IMR-90 (cell line): ENCODE results near the gene GRM4. TPM values are rescaled to one million over a fixed set of nuclear protein-coding genes. Genes with fewer than 3 reads are reported as not detected.

Experiments used
- ATAC-seq: fragments of 200-7000 bp; cut with Tn5 transposase; 2 replicates; pipeline ENCODE4 v1.9.1; 2020; ENCODE audit warnings: low read depth, mild to moderate bottlenecking, moderate library complexity
- BruUV-seq: library from RNA; stranded (reverse); fragments of 400-500 nt; replicated peaks from 2 replicates; lab custom pipeline; 2021; lab: Mats Ljungman, UMichigan
- CTCF ChIA-PET: fragments of 300-600 bp; formaldehyde crosslinking; extraction: SDS; loops from one replicate; lab custom pipeline; 2021; ENCODE audit warnings: antibody characterized with exemption; lab: Yijun Ruan, JAX
- POLR2A ChIA-PET: fragments of 300-600 bp; sonication (Branson Sonifier 250); formaldehyde crosslinking; loops from one replicate; lab custom pipeline; 2022; ENCODE audit warnings: antibody characterized with exemption; ENCODE audit not compliant: unreplicated experiment; lab: Charles Lee
- DNase-seq: peaks from one replicate; pipeline ENCODE4 v3.0.0; 2013
- H2AFZ ChIP-seq: replicated peaks from 2 replicates; pipeline ENCODE3; 2013; ENCODE audit warnings: low read length, mild to moderate bottlenecking; ENCODE audit not compliant: poor library complexity
- H2AK5ac ChIP-seq: 2 replicates; pipeline ENCODE4 v1.6.1; 2013; ENCODE audit warnings: low read depth, low read length, inconsistent platforms
- H2AK9ac ChIP-seq: replicated peaks from 2 replicates; pipeline ENCODE3; 2013; ENCODE audit warnings: mild to moderate bottlenecking, low read depth, low read length, moderate library complexity; ENCODE audit not compliant: poor library complexity
- H2BK120ac ChIP-seq: 2 replicates; pipeline ENCODE4 v1.6.1; 2013; ENCODE audit warnings: low read depth, low read length, inconsistent platforms
- H2BK15ac ChIP-seq: 3 replicates; pipeline ENCODE4 v1.6.1; 2013; ENCODE audit warnings: low read depth, low read length, inconsistent platforms
- H2BK20ac ChIP-seq: 2 replicates; pipeline ENCODE4 v1.6.1; 2013; ENCODE audit warnings: low read depth, mild to moderate bottlenecking, inconsistent platforms, low read length, moderate library complexity
- H2BK5ac ChIP-seq: 2 replicates; pipeline ENCODE4 v1.6.1; 2013; ENCODE audit warnings: mild to moderate bottlenecking, low read depth, low read length, inconsistent platforms; ENCODE audit not compliant: poor library complexity, severe bottlenecking
- H3K14ac ChIP-seq: replicated peaks from 2 replicates; pipeline ENCODE4 v1.6.1; 2013; ENCODE audit warnings: low read depth, low read length, inconsistent platforms
- H3K18ac ChIP-seq: 2 replicates; pipeline ENCODE4 v1.6.1; 2013; ENCODE audit warnings: low read depth, low read length, control low read depth
- H3K23ac ChIP-seq: 2 replicates; pipeline ENCODE4 v1.6.1; 2013; ENCODE audit warnings: low read depth, low read length, inconsistent platforms
- H3K27ac ChIP-seq: 2 replicates; pipeline ENCODE4 v1.5.1; 2013; ENCODE audit warnings: mild to moderate bottlenecking, control low read depth, low read length; ENCODE audit not compliant: insufficient read depth
- H3K27me3 ChIP-seq: 2 replicates; pipeline ENCODE4 v1.6.1; 2013; ENCODE audit warnings: low read length; ENCODE audit not compliant: control insufficient read depth, insufficient read depth
- H3K36me3 ChIP-seq: 2 replicates; pipeline ENCODE4 v1.6.1; 2013; ENCODE audit warnings: low read length, mixed read lengths; ENCODE audit not compliant: control insufficient read depth, insufficient read depth
- H3K4ac ChIP-seq: 2 replicates; pipeline ENCODE4 v1.6.1; 2013; ENCODE audit warnings: low read depth, low read length, inconsistent platforms
- H3K4me1 ChIP-seq: 2 replicates; pipeline ENCODE4 v1.6.1; 2013; ENCODE audit warnings: low read length, mixed read lengths; ENCODE audit not compliant: control insufficient read depth, insufficient read depth
- H3K4me2 ChIP-seq: 2 replicates; pipeline ENCODE4 v1.6.1; 2013; ENCODE audit warnings: low read depth, mild to moderate bottlenecking, control low read depth, low read length, moderate library complexity
- H3K4me3 ChIP-seq: 2 replicates; pipeline ENCODE4 v1.5.1; 2013; ENCODE audit warnings: low read depth, mild to moderate bottlenecking, control low read depth, low read length, moderate library complexity; ENCODE audit not compliant: insufficient read depth
- H3K56ac ChIP-seq: 2 replicates; pipeline ENCODE4 v1.6.1; 2013; ENCODE audit warnings: low read length, inconsistent platforms; ENCODE audit not compliant: insufficient read depth; ENCODE audit errors: extremely low read depth
- H3K79me1 ChIP-seq, 2 experiments: 2 replicates each; pipeline ENCODE4 v1.6.1; 2013; ENCODE audit warnings: low read length in 2 of 2, inconsistent platforms in 1 of 2, low read depth in 1 of 2
- H3K9ac ChIP-seq: 2 replicates; pipeline ENCODE4 v1.6.1; 2013; ENCODE audit warnings: low read depth, low read length, control low read depth
- H3K9me1 ChIP-seq: 2 replicates; pipeline ENCODE4 v1.6.1; 2013; ENCODE audit warnings: low read length, inconsistent platforms; ENCODE audit not compliant: insufficient read depth
- H3K9me3 ChIP-seq: 2 replicates; pipeline ENCODE4 v1.6.1; 2013; ENCODE audit warnings: low read length; ENCODE audit not compliant: control insufficient read depth, insufficient read depth
- H4K20me1 ChIP-seq: 2 replicates; pipeline ENCODE4 v1.6.1; 2013; ENCODE audit warnings: low read length, inconsistent platforms; ENCODE audit not compliant: insufficient read depth
- H4K5ac ChIP-seq: 2 replicates; pipeline ENCODE4 v1.6.1; 2013; ENCODE audit warnings: mild to moderate bottlenecking, low read depth, low read length, control low read depth
- H4K8ac ChIP-seq, 2 experiments: 2 replicates each; pipeline ENCODE4 v1.6.1; 2013; ENCODE audit warnings: low read depth in 2 of 2, low read length in 2 of 2, control low read depth in 1 of 2, inconsistent platforms in 1 of 2
- H4K91ac ChIP-seq: 2 replicates; pipeline ENCODE4 v1.6.1; 2013; ENCODE audit warnings: low read depth, low read length, inconsistent platforms; ENCODE audit not compliant: insufficient read depth
- BHLHE40 ChIP-seq: fragments of 150-350 bp; IDR thresholded peaks from 2 replicates; pipeline ENCODE4 v1.6.1; 2016; ENCODE audit warnings: mild to moderate bottlenecking, low read depth, low read length
- CEBPB ChIP-seq: IDR thresholded peaks from 2 replicates; pipeline ENCODE4 v1.6.1; 2012; ENCODE audit warnings: low read depth, low read length, improper control_type of control experiment
- CHD1 ChIP-seq: IDR thresholded peaks from 2 replicates; pipeline ENCODE4 v1.6.1; 2012; ENCODE audit warnings: low read depth, low read length, improper control_type of control experiment
- ELK1 ChIP-seq: fragments of 150-350 bp; IDR thresholded peaks from 2 replicates; pipeline ENCODE4 v1.6.1; 2016; ENCODE audit warnings: low read depth, mild to moderate bottlenecking, low read length, moderate library complexity, borderline replicate concordance
- FOS ChIP-seq: fragments of 150-350 bp; IDR thresholded peaks from 2 replicates; pipeline ENCODE4 v1.6.1; 2016; ENCODE audit warnings: low read depth, low read length
- MAFK ChIP-seq: IDR thresholded peaks from 2 replicates; pipeline ENCODE4 v1.6.1; 2012; ENCODE audit warnings: low read depth, low read length, improper control_type of control experiment
- NFE2L2 ChIP-seq: fragments of 150-350 bp; IDR thresholded peaks from 2 replicates; pipeline ENCODE4 v1.6.1; 2016; ENCODE audit warnings: low read depth, mild to moderate bottlenecking, low read length
- RAD21 ChIP-seq: IDR thresholded peaks from 2 replicates; pipeline ENCODE4 v1.6.1; 2012; ENCODE audit warnings: low read length, improper control_type of control experiment
- RCOR1 ChIP-seq: IDR thresholded peaks from 2 replicates; pipeline ENCODE4 v1.6.1; 2012; ENCODE audit warnings: mild to moderate bottlenecking, low read length, improper control_type of control experiment; ENCODE audit not compliant: insufficient replicate concordance
- RFX5 ChIP-seq: IDR thresholded peaks from 2 replicates; pipeline ENCODE4 v1.8.0; 2012; ENCODE audit warnings: low read depth, mild to moderate bottlenecking, low read length, moderate library complexity
- SMC3 ChIP-seq: fragments of 150-350 bp; IDR thresholded peaks from 2 replicates; pipeline ENCODE4 v1.6.1; 2016; ENCODE audit warnings: low read depth, mild to moderate bottlenecking, antibody characterized with exemption, low read length, moderate library complexity
- WGBS, 2 experiments: methylation state at CpG; one replicate each; pipeline versions ENCODE4 v1.1.5 to v1.1.7; 2013; ENCODE audit warnings: missing lambda C conversion rate in 2 of 2; ENCODE audit not compliant: insufficient read length in 1 of 2; ENCODE audit errors: extremely low coverage in 2 of 2; 5-methylcytosine and 5-hydroxymethylcytosine counted together
- dilution Hi-C: fragments of 300-500 bp; cut with HindIII; formaldehyde crosslinking; loops from one replicate; pipeline ENCODE4 v1.14.3; 2018; ENCODE audit warnings: low sequenced_read_pairs; ENCODE audit not compliant: unreplicated experiment
- in situ Hi-C: fragments of 300-500 bp; cut with MboI; formaldehyde crosslinking; loops from 3 replicates; pipeline ENCODE4 v1.14.3; 2019; ENCODE audit warnings: low sequenced_read_pairs, inconsistent platforms, mixed read lengths
- intact Hi-C: fragments of 100-400 bp; cut with micrococcal nuclease; formaldehyde crosslinking; loops from 2 replicates; pipeline ENCODE4 v1.10.0; 2022
- polyA plus RNA-seq, 3 experiments: library from polyadenylated mRNA; depleted of rRNA; stranded (reverse); fragments of >200 nt; gene quantifications; 2 replicates each; pipeline ENCODE4 v1.2.3, GENCODE V29; 2012; ENCODE audit warnings: low replicate concordance in 1 of 3
- total RNA-seq: library from RNA; depleted of rRNA; stranded (reverse); fragments of >200 nt; gene quantifications from 2 replicates; pipeline ENCODE4 v1.2.3, GENCODE V29; 2012
- TF ChIP-seq, protein P1 (sequence below): fragments of 150-350 bp; IDR thresholded peaks from 2 replicates; pipeline ENCODE4 v1.6.1; 2017; ENCODE audit warnings: mild to moderate bottlenecking, antibody characterized with exemption, low read length, low read depth

The GRM4 gene
- total and polyA plus RNA-seq, 2 of the 4 experiments (the other 2 are of a cell fraction), result 0.02 TPM; not detected in 1

GRCh38 chr6:34106421-34106820 is 39.5 kb downstream of the GRM4 start:
- Histone ChIP-seq H2AFZ (peak overlapping the region; percentile 14), H4K5ac (no peak overlapping the region), H4K20me1 (no peaks in the 10 kb centered on the region), H3K4me2 (no peak overlapping the region), H2BK15ac (no peak overlapping the region), H4K8ac (no peak overlapping the region), H3K4me1 (no peaks in the 10 kb centered on the region), H3K9me1 (no peaks in the 10 kb centered on the region), H3K18ac (no peak overlapping the region), H3K9ac (no peak overlapping the region), H2BK120ac (no peak overlapping the region), H3K4ac (no peak overlapping the region), H3K27ac (no peak overlapping the region), H3K79me1 (no peaks in the 10 kb centered on the region), H3K23ac (no peak overlapping the region), H2AK9ac (no peak overlapping the region), H3K4me3 (no peak overlapping the region), H4K91ac (no peak overlapping the region), H3K56ac (no peak overlapping the region), H2BK5ac (no peak overlapping the region), H3K14ac (no peak overlapping the region), H3K27me3 (peaks cover 64% of the 10 kb centered on the region), H2BK20ac (no peak overlapping the region), H2AK5ac (no peak overlapping the region), H3K9me3 (no peaks in the 10 kb centered on the region), H3K36me3 (no peaks in the 10 kb centered on the region)
- TF ChIP-seq SMC3 (no peak), RCOR1 (no peak), RFX5 (no peak), NFE2L2 (no peak), FOS (no peak), CEBPB (no peak), MAFK (no peak), ELK1 (no peak), RAD21 (no peak), BHLHE40 (no peak), CHD1 (no peak)
- TF ChIP-seq, protein P1, sequence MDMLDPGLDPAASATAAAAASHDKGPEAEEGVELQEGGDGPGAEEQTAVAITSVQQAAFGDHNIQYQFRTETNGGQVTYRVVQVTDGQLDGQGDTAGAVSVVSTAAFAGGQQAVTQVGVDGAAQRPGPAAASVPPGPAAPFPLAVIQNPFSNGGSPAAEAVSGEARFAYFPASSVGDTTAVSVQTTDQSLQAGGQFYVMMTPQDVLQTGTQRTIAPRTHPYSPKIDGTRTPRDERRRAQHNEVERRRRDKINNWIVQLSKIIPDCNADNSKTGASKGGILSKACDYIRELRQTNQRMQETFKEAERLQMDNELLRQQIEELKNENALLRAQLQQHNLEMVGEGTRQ, result no peak
- in situ Hi-C loops, result no loop called here
- no TSS peak for BruUV-seq
- dilution Hi-C loops, result no loop called here
- WGBS, 2 experiments, result 59% methylated on average over 3 of the region's 6 CpGs; no CpG with 5 or more reads in 1 of the 2 experiments
- DNase-seq (no peak), ATAC-seq (no peak)
- POLR2A ChIA-PET, result no interaction called here
- intact Hi-C loops, result no loop called here
- CTCF ChIA-PET, result no interaction called here
